ENCODE data around the gene RTTN.

DNA sequence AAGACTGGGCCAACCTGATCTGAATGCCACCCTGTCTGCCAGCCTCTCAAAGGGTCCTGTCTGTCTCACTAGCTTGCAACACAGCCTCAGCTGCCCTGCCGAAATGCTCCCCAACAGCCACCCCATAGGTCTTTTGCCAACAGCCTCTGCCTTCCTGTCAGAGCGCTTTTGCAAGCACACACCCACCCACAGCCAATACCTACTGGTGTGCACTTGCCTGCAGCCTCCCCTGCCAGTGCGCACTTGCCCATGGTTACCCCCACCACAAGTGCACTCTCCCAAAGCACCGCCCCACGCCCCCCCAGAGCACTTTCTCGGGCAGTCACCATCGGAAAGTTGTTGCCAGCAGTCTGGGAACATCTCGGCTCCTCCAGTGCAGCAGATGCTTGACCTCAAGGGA, 48.6 kb downstream of the RTTN start:
- TF ChIP-seq RCOR1 (conservative IDR thresholded peaks at IDR 0.05; ENCODE audit: low read depth, low read length) (no peak), PAX8 (IDR thresholded peaks at IDR 0.05) (no peak), POLR2AphosphoS5 (IDR thresholded peaks at IDR 0.05; ENCODE audit: low read length) (no peak)
- TF ChIP-seq, protein P1, sequence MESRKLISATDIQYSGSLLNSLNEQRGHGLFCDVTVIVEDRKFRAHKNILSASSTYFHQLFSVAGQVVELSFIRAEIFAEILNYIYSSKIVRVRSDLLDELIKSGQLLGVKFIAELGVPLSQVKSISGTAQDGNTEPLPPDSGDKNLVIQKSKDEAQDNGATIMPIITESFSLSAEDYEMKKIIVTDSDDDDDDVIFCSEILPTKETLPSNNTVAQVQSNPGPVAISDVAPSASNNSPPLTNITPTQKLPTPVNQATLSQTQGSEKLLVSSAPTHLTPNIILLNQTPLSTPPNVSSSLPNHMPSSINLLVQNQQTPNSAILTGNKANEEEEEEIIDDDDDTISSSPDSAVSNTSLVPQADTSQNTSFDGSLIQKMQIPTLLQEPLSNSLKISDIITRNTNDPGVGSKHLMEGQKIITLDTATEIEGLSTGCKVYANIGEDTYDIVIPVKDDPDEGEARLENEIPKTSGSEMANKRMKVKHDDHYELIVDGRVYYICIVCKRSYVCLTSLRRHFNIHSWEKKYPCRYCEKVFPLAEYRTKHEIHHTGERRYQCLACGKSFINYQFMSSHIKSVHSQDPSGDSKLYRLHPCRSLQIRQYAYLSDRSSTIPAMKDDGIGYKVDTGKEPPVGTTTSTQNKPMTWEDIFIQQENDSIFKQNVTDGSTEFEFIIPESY (IDR thresholded peaks at IDR 0.05), result no peak
